Common myeloid progenitor, CD34-positive (primary cell): ENCODE measurements around the gene IPMK.
A peak's percentile ranks its signal among the peaks of the same experiment; 100 is the strongest.
"Not testable (repeated sequence)": the region's sequence is repeated elsewhere in the genome, so short reads cannot be mapped to it uniquely, and the experiment has no call there.

ENCODE experiments used
- CTCF ChIA-PET: fragments of 350-600 bp; sonication (Branson Sonifier 250); formaldehyde crosslinking; loops from one replicate; lab custom pipeline; 2021; ENCODE audit warnings: antibody characterized with exemption; lab: Charles Lee
- POLR2A ChIA-PET: fragments of 350-600 bp; sonication (Branson Sonifier 250); formaldehyde crosslinking; loops from one replicate; lab custom pipeline; 2021; ENCODE audit warnings: antibody characterized with exemption; lab: Charles Lee
- DNase-seq, 3 donors: peaks; one replicate each; pipeline versions ENCODE4 v3.0.0 to v3.0.0-alpha.2; 2013
- H3K27ac ChIP-seq, 2 experiments: 1 replicate in 1 of 2; 2 replicates in 1 of 2; pipeline ENCODE4 v1.7.0; 2013; ENCODE audit warnings: inconsistent platforms in 2 of 2, low read length in 2 of 2, mild to moderate bottlenecking in 2 of 2, low read depth in 1 of 2, moderate library complexity in 1 of 2; ENCODE audit not compliant: severe bottlenecking in 2 of 2, insufficient read depth in 1 of 2, poor library complexity in 1 of 2
- H3K27me3 ChIP-seq, 5 experiments: replicated peaks in 2 of 5; 1 replicate in 3 of 5; 2 replicates in 2 of 5; pipeline versions ENCODE4 v1.6.1 to v1.7.0; 2013; ENCODE audit warnings: low read length in 4 of 5, mild to moderate bottlenecking in 2 of 5, moderate library complexity in 2 of 5, inconsistent platforms in 1 of 5; ENCODE audit not compliant: insufficient read depth in 5 of 5, control insufficient read depth in 4 of 5
- H3K36me3 ChIP-seq, 4 experiments: 1 replicate in 2 of 4; 2 replicates in 2 of 4; pipeline versions ENCODE4 v1.6.1 to v1.7.0; 2013; ENCODE audit warnings: low read length in 3 of 4, control low read depth in 1 of 4, mild to moderate bottlenecking in 1 of 4; ENCODE audit not compliant: control insufficient read depth in 4 of 4, insufficient read depth in 4 of 4
- H3K4me1 ChIP-seq, 4 experiments: 1 replicate in 3 of 4; 2 replicates in 1 of 4; pipeline versions ENCODE4 v1.6.1 to v1.7.1; 2013; ENCODE audit warnings: low read length in 3 of 4, mild to moderate bottlenecking in 3 of 4, control low read depth in 1 of 4, inconsistent platforms in 1 of 4, moderate library complexity in 1 of 4; ENCODE audit not compliant: control insufficient read depth in 4 of 4, insufficient read depth in 4 of 4; ENCODE audit errors: control extremely low read depth in 1 of 4
- H3K4me3 ChIP-seq, 7 experiments: 1 replicate in 4 of 7; 2 replicates in 3 of 7; pipeline versions ENCODE4 v1.5.1 to v1.7.0; 2013; ENCODE audit warnings: mild to moderate bottlenecking in 7 of 7, low read length in 6 of 7, moderate library complexity in 6 of 7, inconsistent platforms in 2 of 7, low read depth in 2 of 7, control low read depth in 1 of 7; ENCODE audit not compliant: insufficient read depth in 4 of 7, control insufficient read depth in 1 of 7; ENCODE audit errors: extremely low read depth in 1 of 7
- H3K9me3 ChIP-seq, 5 experiments: 1 replicate in 4 of 5; 2 replicates in 1 of 5; pipeline versions ENCODE4 v1.6.1 to v1.7.1; 2013; ENCODE audit warnings: low read length in 4 of 5, mild to moderate bottlenecking in 2 of 5, inconsistent platforms in 1 of 5, low read depth in 1 of 5, moderate library complexity in 1 of 5; ENCODE audit not compliant: control insufficient read depth in 4 of 5, insufficient read depth in 2 of 5; ENCODE audit errors: control extremely low read depth in 1 of 5
- WGBS: methylation state at CpG from one replicate; pipeline ENCODE4 v1.1.5; 2013; ENCODE audit not compliant: insufficient coverage; 5-methylcytosine and 5-hydroxymethylcytosine counted together

IPMK gene

GRCh38 chr10:58158806-58159205 lies 108.9 kb downstream of the IPMK start:
- Histone ChIP-seq H3K36me3 (no peaks in the 10 kb centered on the region), H3K4me3 (no peak overlapping the region), H3K27me3 (peaks cover 0 to 4% (median 0%) of the 10 kb centered on the region in 5 experiments), H3K4me1 (peaks cover 0 to 26% (median 12%) of the 10 kb centered on the region in 4 experiments), H3K27ac (no peak overlapping the region), H3K9me3 (no peaks in the 10 kb centered on the region)
- 92% methylated on average over 4 of the region's 4 CpGs for WGBS
- ChIA-PET POLR2A (no interaction called here), CTCF (no interaction called here)
- no peak for DNase-seq

GRCh38 chr10:58157076-58157766 lies 110.5 kb downstream of the IPMK start:
- Histone ChIP-seq H3K36me3 (no peaks in the 10 kb centered on the region), H3K27ac (peak overlapping the region; percentile 26 to 39), H3K27me3 (peaks cover 0 to 4% (median 0%) of the 10 kb centered on the region in 5 experiments), H3K4me1 (peaks cover 0 to 26% (median 12%) of the 10 kb centered on the region in 4 experiments), H3K9me3 (no peaks in the 10 kb centered on the region), H3K4me3 (no peak overlapping the region)
- ChIA-PET CTCF (interaction anchor here (1.4 kb wide), 1 partner anchor 21 kb away, joined by 3 read pairs; no protein-coding TSS in a partner anchor), POLR2A (no interaction called here)
- 3% methylated on average over 5 of the region's 7 CpGs for WGBS
- DNase-seq = peak; percentile 88 to 96 (median 95)

- CTCF ChIA-PET, H3K9me3 ChIP-seq, POLR2A ChIA-PET, DNase-seq, H3K36me3 ChIP-seq, H3K27me3 ChIP-seq, H3K4me3 ChIP-seq, H3K27ac ChIP-seq: not testable (repeated sequence)
- peaks cover 0 to 26% (median 12%) of the 10 kb centered on the region in 4 experiments for H3K4me1 ChIP-seq
- 100% methylated on average over 1 of the region's 2 CpGs for WGBS
These were observed 111.8 kb downstream of the IPMK start for GRCh38 chr10:58155941-58156340.

- DNase-seq = no peak
- peaks cover 0 to 2% (median 0%) of the 10 kb centered on the region in 5 experiments for H3K27me3 ChIP-seq
- ChIA-PET CTCF (interaction anchor here (1.8 to 3.0 kb wide), 4 partner anchors 11 to 815 kb away, joined by 4 to 11 read pairs (median 8); no protein-coding TSS in a partner anchor), POLR2A (no interaction called here)
- no peak overlapping the region for H3K4me3 ChIP-seq
- peaks cover 0 to 23% (median 10%) of the 10 kb centered on the region in 4 experiments for H3K4me1 ChIP-seq
- H3K9me3 ChIP-seq = no peaks in the 10 kb centered on the region
- no peak overlapping the region for H3K27ac ChIP-seq
- WGBS = no CpG with 5 or more reads among the region's 1 CpG
- H3K36me3 ChIP-seq = no peaks in the 10 kb centered on the region
These were observed 113.9 kb downstream of the IPMK start for GRCh38 chr10:58153751-58154150.

GRCh38 chr10:58152673-58153263 lies 114.9 kb downstream of the IPMK start:
- peak; percentile 38 to 73 (median 63) for DNase-seq
- Histone ChIP-seq H3K36me3 (no peaks in the 10 kb centered on the region), H3K4me3 (no peak overlapping the region), H3K27me3 (no peaks in the 10 kb centered on the region), H3K4me1 (peaks cover 0 to 13% (median 6%) of the 10 kb centered on the region in 4 experiments), H3K9me3 (no peaks in the 10 kb centered on the region), H3K27ac (no peak overlapping the region)
- ChIA-PET POLR2A (no interaction called here), CTCF (interaction anchor here (0.8 to 3.0 kb wide), 7 partner anchors 12 to 814 kb away, joined by 3 to 11 read pairs (median 7); no protein-coding TSS in a partner anchor)
- 83% methylated on average over 2 of the region's 8 CpGs for WGBS

GRCh38 chr10:58150290-58150689 lies 117.4 kb downstream of the IPMK start:
- CTCF ChIA-PET = interaction anchor here (0.6 to 1.0 kb wide), 2 partner anchors 260 to 570 kb away, joined by 3 read pairs; no protein-coding TSS in a partner anchor
- Histone ChIP-seq H3K27ac (no peak overlapping the region), H3K4me3 (no peak overlapping the region), H3K9me3 (no peaks in the 10 kb centered on the region), H3K27me3 (no peaks in the 10 kb centered on the region), H3K36me3 (no peaks in the 10 kb centered on the region), H3K4me1 (no peaks in the 10 kb centered on the region)
- POLR2A ChIA-PET = no interaction called here
- no CpG with 5 or more reads among the region's 1 CpG for WGBS
- DNase-seq = no peak

- ChIA-PET CTCF (no interaction called here), POLR2A (no interaction called here)
These were observed 123.8 kb downstream of the IPMK start for GRCh38 chr10:58143944-58144343.

More at GRCh38 chr10:58143944-58144343, 123.8 kb downstream of the IPMK start:
- H3K36me3 ChIP-seq = no peaks in the 10 kb centered on the region
- DNase-seq = no peak
- no peaks in the 10 kb centered on the region for H3K4me1 ChIP-seq
- peaks cover 0 to 4% (median 2%) of the 10 kb centered on the region in 5 experiments for H3K9me3 ChIP-seq
- H3K4me3 ChIP-seq = no peak overlapping the region
- no peak overlapping the region for H3K27ac ChIP-seq
- peaks cover 0 to 2% (median 0%) of the 10 kb centered on the region in 5 experiments for H3K27me3 ChIP-seq
